OCI-LY3 (cell line): ENCODE results near the gene TRIO.

Experiments
- CTCF ChIP-seq: fragments of 200-600, 300-600 bp; sonication (generic); IDR thresholded peaks from 2 replicates; pipeline ENCODE4 v1.5.1; 2014; ENCODE audit warnings: antibody characterized with exemption, low read length, low read depth
- EZH2phosphoT487 ChIP-seq: fragments of 200-600 bp; shearing (Covaris generic); IDR thresholded peaks from 2 replicates; pipeline ENCODE4 v1.6.1; 2018; ENCODE audit warnings: antibody characterized with exemption, mixed run types, low read depth

GRCh38 chr5:14510880-14511279, 367.7 kb downstream of the TRIO start:
- TF ChIP-seq CTCF (no peak), EZH2phosphoT487 (no peak)
